ENCODE data around the gene SNAI1. TPM values are rescaled to one million over a fixed set of nuclear protein-coding genes. Genes with fewer than 3 reads are reported as not detected.

Gene SNAI1
- total RNA-seq, 1 experiment from 2014 or later: 8.8 TPM

DNA sequence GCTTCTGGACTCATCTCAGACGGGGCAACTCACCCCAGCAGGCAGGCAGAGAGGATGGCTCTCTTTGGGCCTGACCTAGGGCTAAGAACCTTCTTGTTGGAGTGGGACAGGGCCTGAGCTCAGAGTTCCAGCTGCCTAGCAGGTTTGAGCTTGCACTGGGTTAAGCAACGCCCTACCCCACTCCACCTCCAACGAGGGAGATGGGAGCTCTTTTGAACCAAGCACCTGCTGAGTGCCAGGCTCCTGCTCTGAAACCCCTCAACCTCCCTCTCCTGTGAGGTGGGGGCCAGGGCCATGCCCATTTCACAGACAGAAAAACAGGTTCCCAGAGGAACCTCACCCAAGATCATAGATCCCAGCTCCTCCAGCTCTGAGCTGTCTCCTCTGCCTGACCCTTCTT, 54.3 kb downstream of the SNAI1 start:
- Histone ChIP-seq H3K27ac (ENCODE audit: low read length) (no peak overlapping the region), H3K27me3 (ENCODE audit: control insufficient read depth, insufficient read depth, low read length) (no peaks in the 10 kb centered on the region), H3K4me1 (ENCODE audit: control insufficient read depth, insufficient read depth, low read length) (peaks cover 13% of the 10 kb centered on the region), H3K4me3 (ENCODE audit: low read depth in 2 of 2, low read length in 2 of 2) (no peak overlapping the region), H3K9me3 (ENCODE audit: control insufficient read depth, insufficient read depth, low read depth, low read length) (no peaks in the 10 kb centered on the region), H3K36me3 (ENCODE audit: control insufficient read depth, insufficient read depth, low read length) (no peaks in the 10 kb centered on the region)
- DNase-seq (ENCODE audit: low read depth, low spot score): no peak
- ATAC-seq: no peak
- in situ Hi-C loops (cut with HindIII; ENCODE audit: low pct_unique_long_range_greater_than_20kb, low sequenced_read_pairs) (no loop called here), intact Hi-C loops (cut with micrococcal nuclease; ENCODE audit: unreplicated experiment) (no loop called here)
- no TSS peak for BruUV-seq (replicated peaks)
- ChIA-PET POLR2A (interaction anchor here (0.8 kb wide), 1 partner anchor 49 kb away, joined by 3 read pairs; no protein-coding TSS in a partner anchor), CTCF (interaction anchor here (0.7 to 0.9 kb wide), 2 partner anchors 34 to 59 kb away, joined by 3 to 7 read pairs; no protein-coding TSS in a partner anchor)
- TF ChIP-seq SIN3A (IDR thresholded peaks at IDR 0.05; ENCODE audit: borderline replicate concordance, insufficient read depth, low read depth, low read length) (no peak), TCF7L2 (IDR thresholded peaks at IDR 0.05; ENCODE audit: low read depth, low read length) (no peak), POLR2AphosphoS5 (IDR thresholded peaks at IDR 0.05; ENCODE audit: low read depth, low read length) (no peak)
- TF ChIP-seq, protein P1, sequence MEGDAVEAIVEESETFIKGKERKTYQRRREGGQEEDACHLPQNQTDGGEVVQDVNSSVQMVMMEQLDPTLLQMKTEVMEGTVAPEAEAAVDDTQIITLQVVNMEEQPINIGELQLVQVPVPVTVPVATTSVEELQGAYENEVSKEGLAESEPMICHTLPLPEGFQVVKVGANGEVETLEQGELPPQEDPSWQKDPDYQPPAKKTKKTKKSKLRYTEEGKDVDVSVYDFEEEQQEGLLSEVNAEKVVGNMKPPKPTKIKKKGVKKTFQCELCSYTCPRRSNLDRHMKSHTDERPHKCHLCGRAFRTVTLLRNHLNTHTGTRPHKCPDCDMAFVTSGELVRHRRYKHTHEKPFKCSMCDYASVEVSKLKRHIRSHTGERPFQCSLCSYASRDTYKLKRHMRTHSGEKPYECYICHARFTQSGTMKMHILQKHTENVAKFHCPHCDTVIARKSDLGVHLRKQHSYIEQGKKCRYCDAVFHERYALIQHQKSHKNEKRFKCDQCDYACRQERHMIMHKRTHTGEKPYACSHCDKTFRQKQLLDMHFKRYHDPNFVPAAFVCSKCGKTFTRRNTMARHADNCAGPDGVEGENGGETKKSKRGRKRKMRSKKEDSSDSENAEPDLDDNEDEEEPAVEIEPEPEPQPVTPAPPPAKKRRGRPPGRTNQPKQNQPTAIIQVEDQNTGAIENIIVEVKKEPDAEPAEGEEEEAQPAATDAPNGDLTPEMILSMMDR (IDR thresholded peaks at IDR 0.05): no peak
- TF ChIP-seq, protein P2, sequence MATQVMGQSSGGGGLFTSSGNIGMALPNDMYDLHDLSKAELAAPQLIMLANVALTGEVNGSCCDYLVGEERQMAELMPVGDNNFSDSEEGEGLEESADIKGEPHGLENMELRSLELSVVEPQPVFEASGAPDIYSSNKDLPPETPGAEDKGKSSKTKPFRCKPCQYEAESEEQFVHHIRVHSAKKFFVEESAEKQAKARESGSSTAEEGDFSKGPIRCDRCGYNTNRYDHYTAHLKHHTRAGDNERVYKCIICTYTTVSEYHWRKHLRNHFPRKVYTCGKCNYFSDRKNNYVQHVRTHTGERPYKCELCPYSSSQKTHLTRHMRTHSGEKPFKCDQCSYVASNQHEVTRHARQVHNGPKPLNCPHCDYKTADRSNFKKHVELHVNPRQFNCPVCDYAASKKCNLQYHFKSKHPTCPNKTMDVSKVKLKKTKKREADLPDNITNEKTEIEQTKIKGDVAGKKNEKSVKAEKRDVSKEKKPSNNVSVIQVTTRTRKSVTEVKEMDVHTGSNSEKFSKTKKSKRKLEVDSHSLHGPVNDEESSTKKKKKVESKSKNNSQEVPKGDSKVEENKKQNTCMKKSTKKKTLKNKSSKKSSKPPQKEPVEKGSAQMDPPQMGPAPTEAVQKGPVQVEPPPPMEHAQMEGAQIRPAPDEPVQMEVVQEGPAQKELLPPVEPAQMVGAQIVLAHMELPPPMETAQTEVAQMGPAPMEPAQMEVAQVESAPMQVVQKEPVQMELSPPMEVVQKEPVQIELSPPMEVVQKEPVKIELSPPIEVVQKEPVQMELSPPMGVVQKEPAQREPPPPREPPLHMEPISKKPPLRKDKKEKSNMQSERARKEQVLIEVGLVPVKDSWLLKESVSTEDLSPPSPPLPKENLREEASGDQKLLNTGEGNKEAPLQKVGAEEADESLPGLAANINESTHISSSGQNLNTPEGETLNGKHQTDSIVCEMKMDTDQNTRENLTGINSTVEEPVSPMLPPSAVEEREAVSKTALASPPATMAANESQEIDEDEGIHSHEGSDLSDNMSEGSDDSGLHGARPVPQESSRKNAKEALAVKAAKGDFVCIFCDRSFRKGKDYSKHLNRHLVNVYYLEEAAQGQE (IDR thresholded peaks at IDR 0.05; ENCODE audit: insufficient read depth in 1 of 2, low read depth in 2 of 2, low read length in 1 of 2): no peak

DNA sequence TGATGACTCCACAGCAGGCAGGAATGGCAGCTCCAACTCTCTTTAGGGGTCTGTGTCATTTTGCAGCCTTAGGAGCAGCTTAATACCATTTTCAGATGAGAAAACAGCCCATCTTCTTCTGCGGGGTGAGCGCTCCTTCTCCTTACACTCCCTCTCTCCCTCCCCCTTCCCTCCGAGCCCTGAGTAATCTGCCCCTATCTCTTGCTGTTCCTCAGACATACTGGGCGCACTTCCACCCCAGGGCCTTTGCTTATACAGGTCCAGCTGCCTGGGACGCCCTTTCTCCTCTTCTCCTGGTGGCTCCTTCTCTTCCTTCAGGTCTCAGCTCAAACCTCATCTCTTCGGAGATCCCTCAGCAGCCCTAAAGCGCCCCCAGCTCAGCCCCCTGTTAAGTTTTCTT, 54.8 kb downstream of the SNAI1 start:
- H3K36me3 ChIP-seq (ENCODE audit: control insufficient read depth, insufficient read depth, low read length): no peaks in the 10 kb centered on the region
- H3K27ac ChIP-seq (ENCODE audit: low read length): no peak overlapping the region
- ChIA-PET CTCF (interaction anchor here (0.7 to 0.9 kb wide), 2 partner anchors 34 to 60 kb away, joined by 3 to 7 read pairs; no protein-coding TSS in a partner anchor), POLR2A (interaction anchor here (0.6 kb wide), 1 partner anchor 22 kb away, joined by 17 read pairs; no protein-coding TSS in a partner anchor)
- no TSS peak for BruUV-seq (replicated peaks)
- intact Hi-C loops (cut with micrococcal nuclease; ENCODE audit: unreplicated experiment) (no loop called here), in situ Hi-C loops (cut with HindIII; ENCODE audit: low pct_unique_long_range_greater_than_20kb, low sequenced_read_pairs) (no loop called here)
- no peaks in the 10 kb centered on the region for H3K27me3 ChIP-seq (ENCODE audit: control insufficient read depth, insufficient read depth, low read length)
- peaks cover 13% of the 10 kb centered on the region for H3K4me1 ChIP-seq (ENCODE audit: control insufficient read depth, insufficient read depth, low read length)
- no peak overlapping the region for H3K4me3 ChIP-seq (ENCODE audit: low read depth in 2 of 2, low read length in 2 of 2)
- no peak for ATAC-seq
- TF ChIP-seq POLR2AphosphoS5 (IDR thresholded peaks at IDR 0.05; ENCODE audit: low read depth, low read length) (no peak), SIN3A (IDR thresholded peaks at IDR 0.05; ENCODE audit: borderline replicate concordance, insufficient read depth, low read depth, low read length) (no peak), TCF7L2 (IDR thresholded peaks at IDR 0.05; ENCODE audit: low read depth, low read length) (no peak)
- TF ChIP-seq, protein P2 (IDR thresholded peaks at IDR 0.05; ENCODE audit: insufficient read depth in 1 of 2, low read depth in 2 of 2, low read length in 1 of 2): no peak
- TF ChIP-seq, protein P1 (IDR thresholded peaks at IDR 0.05): no peak
- no peaks in the 10 kb centered on the region for H3K9me3 ChIP-seq (ENCODE audit: control insufficient read depth, insufficient read depth, low read depth, low read length)
- DNase-seq (ENCODE audit: low read depth, low spot score): no peak

Data from Panc1 (cell line).